NCI-H2196 (cell line): Measurements from ENCODE around the gene FOXP1.

Source experiments
- DNase-seq: peaks from one replicate; lab custom pipeline; 2025; ENCODE audit not compliant: unreplicated experiment; lab: John Stamatoyannopoulos, UW

The FOXP1 gene

DNA sequence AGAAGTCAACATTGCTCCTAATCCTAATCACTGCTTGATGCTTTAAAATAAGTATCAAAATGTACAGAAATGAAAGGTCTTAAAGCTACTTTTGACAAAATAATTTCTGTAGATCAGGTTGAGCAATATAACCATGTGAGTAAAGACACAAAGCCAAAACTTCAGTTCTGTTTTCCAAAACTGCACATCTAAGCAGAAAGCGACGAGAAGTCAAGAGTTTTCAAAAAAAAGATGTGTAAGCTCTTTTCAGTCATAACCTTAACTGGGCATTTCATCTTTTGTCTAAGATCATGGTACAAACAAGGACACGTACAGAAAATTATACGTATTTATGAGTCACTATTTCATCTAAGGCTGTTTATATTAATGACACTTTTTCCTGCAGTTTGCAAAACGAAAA lies 608.8 kb downstream of the FOXP1 start:
- no peak for DNase-seq

DNA sequence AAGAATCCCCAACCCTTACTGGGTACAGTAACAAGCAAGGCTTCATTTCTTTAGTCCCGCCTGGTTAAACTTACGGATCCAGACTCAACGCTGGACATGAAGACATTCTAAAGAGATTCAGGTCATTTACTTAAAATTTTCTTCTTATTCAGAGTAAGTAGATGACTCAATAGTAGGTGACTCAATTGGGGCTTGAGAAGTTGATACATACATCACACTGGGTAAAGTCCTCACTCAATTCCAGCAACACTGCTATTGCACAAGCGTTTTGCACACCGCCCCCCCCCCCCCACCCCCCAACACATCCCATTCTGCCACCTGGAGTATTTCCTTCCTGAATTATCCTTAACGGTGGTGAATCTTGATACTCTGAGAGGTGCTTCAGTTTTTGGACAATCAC lies 610.0 kb downstream of the FOXP1 start:
- no peak for DNase-seq

DNA sequence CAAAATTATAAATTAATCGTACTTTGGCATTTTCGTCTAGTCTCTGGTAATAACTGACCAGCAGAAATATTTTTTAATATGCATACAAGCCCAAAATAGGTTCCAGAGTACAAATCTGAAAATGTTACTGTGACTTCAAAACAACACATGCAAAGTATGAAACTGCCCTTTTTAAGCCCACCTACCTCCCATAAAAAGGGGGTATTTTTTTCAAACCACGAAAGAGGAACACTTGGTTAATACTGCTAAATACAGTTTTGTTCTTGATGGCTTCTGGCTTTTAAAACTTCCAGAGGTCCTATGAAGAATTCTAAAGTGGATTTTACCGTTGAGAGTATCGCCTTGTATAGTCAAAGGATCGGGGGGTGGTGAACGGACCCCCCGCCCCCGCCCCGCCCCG lies 610.7 kb downstream of the FOXP1 start:
- no peak for DNase-seq

DNA sequence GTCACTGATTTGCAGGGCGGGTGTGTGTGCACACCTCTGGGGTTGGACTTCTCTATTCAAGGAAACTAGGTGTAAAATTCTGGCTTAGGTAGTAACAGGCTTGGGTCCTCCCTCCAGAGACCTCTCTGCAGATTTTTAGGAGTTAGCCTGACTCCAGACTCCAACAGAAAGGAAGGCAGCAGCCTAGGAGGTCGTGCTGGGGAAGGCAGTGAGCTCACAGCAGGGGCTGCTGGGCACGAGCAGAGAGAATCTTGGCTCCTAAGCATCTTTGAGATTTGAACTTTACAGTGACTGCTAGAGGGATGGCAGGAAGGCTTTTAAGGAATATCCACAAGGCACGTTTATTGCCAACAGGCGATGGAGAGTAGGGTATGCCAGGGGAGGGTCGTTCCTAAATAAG lies 612.6 kb downstream of the FOXP1 start:
- no peak for DNase-seq

DNA sequence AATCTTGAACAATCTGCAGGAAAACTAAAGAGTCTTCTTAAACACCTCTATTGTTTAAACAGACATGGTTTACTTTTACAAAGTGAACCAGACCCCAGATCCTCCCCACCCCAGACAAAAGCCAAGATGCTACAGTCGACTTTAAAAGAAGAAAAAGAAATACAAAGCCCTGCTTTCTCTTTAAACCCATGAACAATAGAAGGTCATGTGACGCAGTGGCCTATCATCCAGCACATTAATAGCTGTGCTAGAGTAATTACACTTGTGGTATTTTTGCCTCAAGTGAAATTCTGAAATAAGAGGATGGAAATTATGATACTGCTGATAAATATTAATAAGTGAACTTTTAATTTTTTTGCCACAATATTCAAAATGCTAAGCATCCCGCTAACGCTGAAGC lies 613.4 kb downstream of the FOXP1 start:
- no peak for DNase-seq

DNA sequence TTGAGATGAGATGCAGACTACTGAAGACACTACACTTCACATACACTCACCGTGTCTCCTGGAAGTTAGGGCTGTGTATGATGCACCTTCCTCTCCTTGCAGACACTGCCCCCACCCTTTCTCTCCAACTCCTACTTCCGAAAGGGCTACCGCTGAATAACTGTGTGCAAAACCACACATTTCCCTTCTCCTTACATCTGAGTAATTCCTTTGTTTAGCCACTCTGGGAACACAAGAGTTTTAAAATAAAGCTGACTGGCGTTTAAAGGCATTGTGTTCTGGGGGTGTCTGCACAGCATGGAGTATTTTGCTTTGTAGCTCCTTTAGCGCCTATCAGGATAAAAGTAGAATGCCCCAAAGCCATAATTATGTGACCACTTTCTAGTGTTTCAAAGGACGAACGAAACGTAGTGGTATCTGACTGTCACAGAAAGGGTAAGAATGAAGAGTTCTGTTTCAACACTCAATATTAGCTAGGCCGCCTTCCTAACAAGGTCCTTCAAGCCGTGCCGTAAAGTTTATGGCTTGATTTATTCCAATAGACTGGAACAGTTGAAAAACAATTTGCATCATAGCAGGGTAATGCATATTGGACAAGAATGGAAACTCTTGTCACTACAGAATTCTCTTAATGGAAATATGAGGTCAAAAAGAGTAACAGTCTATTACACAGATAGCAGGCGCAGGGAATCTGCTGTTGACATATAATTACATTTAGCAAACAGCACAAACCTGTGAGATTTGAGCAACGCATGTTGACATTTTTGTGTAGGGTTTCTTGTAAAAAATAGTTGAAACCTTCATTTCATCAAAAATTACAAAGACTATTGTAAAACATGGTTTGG lies 619.9 kb downstream of the FOXP1 start:
- no peak for DNase-seq

DNA sequence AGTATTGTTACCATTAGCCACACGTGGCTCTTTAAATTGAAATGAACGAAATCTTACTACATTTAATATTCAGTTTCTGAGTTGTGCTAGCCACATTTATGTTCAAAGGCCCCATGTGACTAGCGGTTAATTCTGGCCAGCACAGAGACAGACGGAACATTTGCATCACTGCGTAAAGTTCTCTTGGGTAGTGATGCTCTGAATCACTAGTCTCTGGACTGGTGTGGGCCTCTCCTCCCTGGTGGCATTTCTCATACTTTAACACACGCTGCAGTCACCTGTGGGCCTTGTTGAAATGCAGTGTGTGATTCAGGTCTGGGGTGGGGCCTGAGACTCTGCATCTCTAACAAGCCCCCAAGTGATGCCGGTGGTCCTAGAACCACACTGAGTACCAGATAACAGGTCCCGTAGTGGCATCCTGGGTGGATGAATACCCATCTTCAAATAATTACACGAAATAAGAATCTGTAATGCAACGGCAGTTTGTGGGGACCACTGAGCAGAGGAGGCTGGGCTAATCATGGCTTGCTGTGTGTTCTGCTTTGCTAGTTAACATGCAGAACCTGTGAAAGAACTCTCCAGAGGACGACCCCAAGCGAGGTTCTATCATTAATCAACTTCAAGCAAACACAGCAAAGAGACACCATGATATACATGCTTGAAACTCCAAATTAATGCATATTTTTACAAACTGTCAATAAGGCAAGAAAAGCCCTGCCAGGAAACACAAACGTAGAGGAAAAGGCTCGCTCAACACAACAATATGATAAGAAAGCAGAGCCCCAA lies 623.8 kb downstream of the FOXP1 start:
- DNase-seq, result no peak

DNA sequence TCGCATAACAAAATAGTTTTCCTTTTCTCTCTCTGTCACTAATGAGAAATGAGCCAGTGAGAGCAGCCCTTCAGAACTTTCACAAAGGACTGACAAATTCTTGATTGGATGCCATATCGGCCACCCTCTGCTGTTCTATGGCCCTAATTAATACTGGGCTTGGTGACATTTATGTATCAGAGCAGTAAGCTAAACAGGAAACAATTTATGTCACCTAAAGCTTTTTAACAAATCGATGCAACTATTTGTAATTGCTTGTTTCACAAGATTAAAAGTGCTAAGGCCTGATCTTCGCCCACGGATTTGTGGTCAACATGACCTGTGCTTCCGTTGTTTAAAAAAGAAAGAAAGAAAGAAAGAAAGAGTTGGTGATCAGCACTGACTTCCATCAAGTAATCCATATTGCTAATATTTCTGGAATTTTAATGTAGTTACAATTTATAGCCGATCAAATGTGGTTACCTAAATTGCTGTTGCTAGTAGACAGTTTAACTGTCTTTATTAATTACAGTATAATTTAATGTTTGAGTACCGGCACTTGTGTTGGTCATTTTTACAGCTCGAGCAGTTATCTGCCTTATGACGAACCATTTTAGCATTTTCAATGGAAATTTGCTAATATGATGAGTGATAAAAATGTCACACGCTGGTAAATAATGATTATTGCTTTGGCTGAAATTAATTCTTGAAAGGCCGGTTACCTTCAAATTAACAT lies 631.3 kb downstream of the FOXP1 start:
- no peak for DNase-seq

DNA sequence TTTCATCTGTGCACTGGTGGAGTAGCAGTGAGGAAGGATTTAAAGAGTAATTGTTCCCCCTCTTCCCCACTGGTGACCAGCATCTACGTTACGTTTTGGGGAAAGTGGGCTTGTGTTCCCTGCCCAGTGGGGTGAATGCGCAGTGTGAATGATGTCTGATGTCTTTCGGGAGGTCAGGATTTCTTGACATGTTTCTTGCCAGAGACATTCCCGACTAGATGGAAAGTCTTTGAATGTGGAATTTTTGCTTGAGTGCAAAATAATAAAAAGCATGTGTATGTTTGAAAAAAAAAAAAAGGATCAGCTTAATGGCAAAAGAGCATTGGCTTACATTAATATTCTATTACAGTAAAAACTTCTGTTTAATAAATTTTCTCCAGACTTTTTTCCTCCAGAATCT lies 632.2 kb downstream of the FOXP1 start:
- no peak for DNase-seq

DNA sequence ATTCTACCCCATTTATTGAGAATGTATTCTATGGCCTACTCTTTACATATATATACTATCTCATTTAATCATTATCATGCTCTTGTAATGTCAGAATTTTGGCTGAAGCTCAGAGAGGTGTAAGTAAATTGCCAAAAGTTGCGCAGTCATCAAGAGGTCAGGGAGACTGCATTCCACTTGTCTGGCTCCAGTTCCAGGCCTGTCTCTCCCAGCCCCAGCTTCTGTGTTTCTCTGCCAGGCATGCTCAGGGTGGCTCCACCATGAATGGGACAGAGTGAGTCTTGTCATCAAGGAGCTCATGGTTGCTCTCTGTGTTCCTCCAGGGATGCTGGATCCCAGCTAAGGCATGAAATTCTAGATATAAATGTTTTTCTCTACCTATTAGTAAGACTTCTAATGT lies 635.9 kb downstream of the FOXP1 start:
- DNase-seq, result no peak

DNA sequence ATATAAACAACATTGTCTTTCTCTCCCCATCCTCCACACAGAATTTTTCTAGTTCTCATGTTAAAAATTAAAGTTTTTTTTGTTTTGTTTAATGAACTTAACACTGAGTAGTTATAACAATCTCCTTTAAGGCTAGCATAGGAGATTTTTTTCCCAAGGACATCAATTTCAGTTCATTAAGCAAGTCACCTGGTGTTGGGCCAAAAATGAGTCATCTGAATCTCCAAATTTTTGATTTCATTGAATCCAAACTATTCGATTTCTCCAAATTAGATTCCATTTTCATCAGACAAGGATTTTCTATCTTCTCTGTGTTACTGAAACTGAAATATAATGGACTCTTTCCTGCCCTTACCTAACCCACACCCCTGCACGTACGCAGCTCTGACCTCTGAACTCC lies 639.6 kb downstream of the FOXP1 start:
- DNase-seq, result no peak

DNA sequence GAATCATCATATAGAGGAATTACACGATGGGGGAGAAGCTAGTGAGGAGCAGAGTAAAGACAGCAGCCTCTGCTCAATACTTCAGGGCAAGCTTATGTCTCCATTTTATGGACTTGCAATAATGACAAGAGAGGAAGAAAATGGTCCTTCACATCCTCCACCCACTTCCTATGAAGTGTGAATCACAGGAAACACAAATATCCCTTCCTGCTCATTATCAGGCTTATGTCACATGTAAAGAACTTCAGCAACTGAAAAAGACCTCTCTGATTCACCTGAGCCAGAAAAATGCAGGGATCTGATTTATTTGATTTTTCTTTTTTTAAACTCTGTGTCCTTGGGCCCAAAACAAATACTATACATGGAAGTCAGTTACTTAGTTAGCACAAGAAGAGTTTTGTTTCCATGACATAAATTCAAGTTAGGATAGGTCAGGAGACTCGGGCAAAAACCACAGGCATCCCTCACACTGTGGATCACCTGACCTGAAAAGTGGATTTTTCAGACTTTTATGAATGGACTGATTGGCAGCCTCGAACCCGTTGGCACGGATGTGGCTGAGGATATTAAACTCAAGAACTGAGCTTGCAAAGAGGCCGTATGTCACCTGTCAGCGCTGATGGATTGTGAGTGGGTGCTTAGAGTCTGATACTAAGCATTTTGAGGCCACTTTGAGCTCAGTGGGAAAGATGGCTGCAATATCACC lies 650.3 kb downstream of the FOXP1 start:
- no peak for DNase-seq

DNA sequence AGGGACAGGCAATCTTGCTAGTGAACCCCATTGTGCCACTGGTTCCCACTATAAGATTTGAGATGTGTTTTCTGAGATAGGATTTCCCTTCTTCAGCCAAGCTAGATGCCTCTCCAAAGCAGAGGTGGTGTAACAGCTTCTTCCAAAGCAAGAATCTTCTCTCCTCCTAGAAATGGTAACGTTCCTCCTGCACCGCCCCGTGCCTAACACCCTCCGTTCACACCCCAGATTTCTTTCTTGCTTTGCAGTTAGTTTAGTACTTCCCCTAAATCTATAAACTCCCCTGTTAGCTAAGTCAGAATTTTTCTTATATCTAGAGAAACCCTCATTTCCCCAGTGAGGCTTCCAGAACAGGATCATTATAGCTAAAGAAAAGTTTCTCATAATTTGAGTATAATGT lies 653.5 kb downstream of the FOXP1 start:
- no peak for DNase-seq

DNA sequence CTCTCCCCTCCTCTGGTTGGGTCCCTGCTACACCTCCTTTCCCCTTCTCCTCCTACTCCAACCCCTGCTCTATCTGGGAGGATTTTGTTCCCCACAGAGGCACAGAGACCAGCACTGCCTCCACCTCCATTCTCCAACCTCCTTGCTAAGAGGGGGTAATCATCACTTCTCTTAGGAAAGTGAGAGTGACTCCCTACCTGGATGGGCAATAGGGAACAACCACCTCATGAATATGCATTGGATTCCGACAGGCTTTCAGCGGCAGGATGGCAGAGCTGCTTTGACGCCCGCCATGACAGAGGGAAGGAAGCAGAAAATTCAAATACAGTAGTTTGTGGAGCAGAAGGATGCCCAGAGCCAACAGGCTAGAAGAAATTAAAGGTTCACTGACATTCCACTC lies 656.3 kb downstream of the FOXP1 start:
- no peak for DNase-seq

DNA sequence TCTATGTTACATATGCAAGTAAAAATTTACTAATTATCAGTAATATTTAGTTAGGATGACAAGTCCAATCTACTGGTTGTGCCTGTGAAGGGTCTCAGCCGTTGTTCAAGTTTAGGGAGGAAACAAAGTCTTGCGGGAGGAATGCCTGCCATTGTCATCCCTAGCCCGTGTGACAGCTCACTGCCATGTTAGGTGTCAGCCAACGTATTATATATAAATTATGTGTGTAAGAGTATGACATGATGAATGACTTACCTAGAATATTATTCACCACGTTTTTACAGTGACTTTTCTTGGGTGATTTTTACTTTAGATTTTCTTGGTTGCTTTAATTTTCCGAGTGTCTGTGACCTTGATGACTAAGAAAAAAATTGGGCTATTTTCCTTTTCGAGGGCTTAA lies 656.7 kb downstream of the FOXP1 start:
- DNase-seq, result no peak

DNA sequence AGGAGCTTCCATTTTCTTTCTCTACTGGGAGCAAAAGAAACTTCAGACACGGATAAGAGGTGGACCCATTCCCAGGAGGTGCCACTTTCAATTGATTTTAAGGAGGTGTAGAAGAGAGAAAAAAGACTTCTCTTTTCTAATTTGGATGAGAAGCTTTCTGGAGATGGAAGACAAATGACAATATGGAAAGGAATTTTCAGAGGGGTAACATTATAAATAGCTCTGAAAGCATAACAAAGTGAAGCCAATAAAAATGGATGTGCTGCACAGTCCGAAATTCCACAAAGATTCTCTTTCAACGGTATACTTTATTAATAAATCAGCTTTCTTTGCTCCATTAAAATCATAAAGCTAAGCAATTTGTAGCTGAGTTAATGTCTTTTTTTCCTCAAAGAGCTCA lies 663.9 kb downstream of the FOXP1 start:
- DNase-seq, result no peak

DNA sequence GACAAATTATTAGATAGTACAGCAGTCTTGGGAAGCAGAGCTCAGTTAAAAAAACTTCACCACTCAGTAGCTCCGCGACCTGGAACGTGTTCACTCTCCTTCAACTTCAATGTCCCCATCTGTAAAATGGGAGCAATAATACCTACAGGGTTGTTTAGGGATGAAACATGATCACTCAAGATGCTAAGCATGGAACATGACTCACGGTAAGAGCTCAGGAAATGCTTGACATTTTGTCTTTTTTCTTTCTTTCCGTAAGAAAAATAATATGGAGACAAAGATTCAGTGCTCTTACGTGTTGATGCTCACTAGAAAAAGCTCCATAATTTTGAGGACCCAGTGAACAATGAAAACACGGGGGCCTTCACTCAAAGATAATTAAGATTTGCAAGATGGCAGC lies 664.4 kb downstream of the FOXP1 start:
- no peak for DNase-seq

DNA sequence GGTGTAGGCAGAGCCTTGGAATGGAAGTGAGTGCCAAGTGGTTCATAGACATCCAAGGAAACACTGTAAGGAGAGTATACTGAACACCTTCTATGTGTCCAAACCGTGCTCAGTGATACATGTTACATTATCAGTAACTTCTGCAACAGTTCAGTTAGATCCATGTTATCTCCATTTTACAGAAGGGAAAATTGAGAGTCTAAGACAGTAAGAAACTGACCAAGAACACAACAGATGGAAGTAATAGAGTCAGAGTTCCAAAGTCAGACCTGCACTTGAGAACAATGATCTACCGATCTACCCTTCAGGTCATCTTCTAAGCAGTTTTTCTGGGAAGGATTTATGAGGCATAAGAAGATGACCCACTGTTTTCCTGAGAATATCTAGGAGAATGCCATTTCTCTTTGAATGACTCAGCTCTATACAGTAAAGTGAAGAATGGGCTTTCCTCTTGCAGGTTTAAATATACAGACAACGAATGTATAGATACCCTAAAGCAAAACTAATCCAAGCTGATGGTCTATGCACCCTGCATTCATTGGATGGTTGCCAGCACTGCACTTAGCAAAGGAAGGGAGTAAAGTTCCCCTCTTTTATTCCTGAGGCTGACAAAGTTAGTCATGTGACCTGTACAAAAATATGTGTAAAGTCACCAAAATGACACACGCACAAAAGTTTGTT lies 667.0 kb downstream of the FOXP1 start:
- DNase-seq, result no peak

DNA sequence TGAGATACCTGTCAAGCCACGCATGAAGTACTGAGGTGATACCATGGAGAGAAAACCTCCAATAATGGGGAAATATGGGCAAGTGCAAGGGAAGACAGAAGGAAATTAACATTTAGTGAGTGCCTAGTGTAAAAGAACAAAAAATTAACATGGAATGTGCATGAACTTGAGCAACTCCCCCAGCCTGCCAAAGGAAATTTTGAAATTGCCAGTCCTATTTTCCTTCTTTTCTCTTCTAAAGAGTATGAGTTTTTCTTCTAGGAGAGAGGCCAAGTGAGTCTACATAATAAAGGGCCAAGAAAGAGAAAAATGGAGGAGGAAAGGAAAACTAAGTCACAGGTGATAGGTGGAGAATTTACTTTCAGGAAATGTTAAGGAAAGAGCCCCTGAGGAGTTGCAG lies 668.7 kb downstream of the FOXP1 start:
- no peak for DNase-seq

DNA sequence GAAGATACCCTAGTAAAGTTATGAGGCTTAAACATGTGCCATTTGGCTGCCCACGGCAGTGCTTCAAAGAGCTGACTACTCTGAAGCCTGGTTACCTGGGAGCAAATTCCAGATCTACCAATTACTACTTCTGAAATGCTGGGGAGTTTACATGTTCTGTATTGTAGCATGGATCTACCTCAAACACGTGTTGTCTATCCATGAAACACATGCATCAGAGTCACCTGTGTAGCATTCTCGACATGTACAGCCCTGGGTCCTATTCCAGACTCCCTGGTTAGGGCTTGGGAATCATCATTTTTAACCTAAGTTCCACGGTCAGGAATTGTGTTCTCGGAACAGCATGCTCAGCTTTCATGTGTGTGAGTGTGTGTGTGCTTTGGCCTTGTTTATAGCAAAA lies 671.8 kb downstream of the FOXP1 start:
- no peak for DNase-seq

DNA sequence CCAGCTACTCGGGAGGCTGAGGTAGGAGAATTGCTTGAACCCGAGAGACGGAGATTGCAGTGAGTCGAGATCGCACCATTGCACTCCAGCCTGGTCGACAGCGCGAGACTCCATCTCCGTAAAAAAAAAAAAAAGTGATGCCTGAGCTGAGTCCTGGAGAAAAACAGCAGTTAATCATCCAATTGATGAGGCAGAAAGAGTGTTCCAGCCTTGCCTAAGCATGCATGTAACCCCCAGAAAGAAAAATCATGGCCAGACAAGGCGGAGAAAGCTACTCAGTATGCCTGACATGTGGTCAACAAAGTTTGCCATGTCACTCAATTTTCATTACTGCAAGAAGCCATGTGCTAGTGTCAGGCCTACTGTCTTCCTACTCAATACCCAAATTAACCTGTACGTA lies 678.0 kb downstream of the FOXP1 start:
- no peak for DNase-seq
